IPS-15b (cell line): Measurements from ENCODE around the gene NCF4.

Experiments
- H3K27me3 ChIP-seq: one replicate; pipeline ENCODE4 v1.6.1; 2013; ENCODE audit warnings: low read length; ENCODE audit not compliant: control insufficient read depth, insufficient read depth
- H3K36me3 ChIP-seq: one replicate; pipeline ENCODE4 v1.6.1; 2013; ENCODE audit warnings: low read length; ENCODE audit not compliant: control insufficient read depth, insufficient read depth
- H3K4me1 ChIP-seq: one replicate; pipeline ENCODE4 v1.6.1; 2013; ENCODE audit warnings: mild to moderate bottlenecking, low read length; ENCODE audit not compliant: control insufficient read depth, insufficient read depth
- H3K4me3 ChIP-seq: one replicate; pipeline ENCODE4 v1.5.1; 2013; ENCODE audit warnings: low read depth, low read length
- H3K9ac ChIP-seq: one replicate; pipeline ENCODE4 v1.6.1; 2013; ENCODE audit warnings: low read depth, mild to moderate bottlenecking, low read length
- H3K9me3 ChIP-seq: one replicate; pipeline ENCODE4 v1.6.1; 2013; ENCODE audit warnings: mild to moderate bottlenecking, low read length; ENCODE audit not compliant: control insufficient read depth, insufficient read depth

Gene NCF4

GRCh38 chr22:36916034-36916433, 55.2 kb downstream of the NCF4 start:
- Histone ChIP-seq H3K4me3 (no peak overlapping the region), H3K27me3 (peaks cover 26% of the 10 kb centered on the region), H3K9me3 (no peaks in the 10 kb centered on the region), H3K4me1 (peaks cover 11% of the 10 kb centered on the region), H3K9ac (no peak overlapping the region), H3K36me3 (no peaks in the 10 kb centered on the region)

DNA sequence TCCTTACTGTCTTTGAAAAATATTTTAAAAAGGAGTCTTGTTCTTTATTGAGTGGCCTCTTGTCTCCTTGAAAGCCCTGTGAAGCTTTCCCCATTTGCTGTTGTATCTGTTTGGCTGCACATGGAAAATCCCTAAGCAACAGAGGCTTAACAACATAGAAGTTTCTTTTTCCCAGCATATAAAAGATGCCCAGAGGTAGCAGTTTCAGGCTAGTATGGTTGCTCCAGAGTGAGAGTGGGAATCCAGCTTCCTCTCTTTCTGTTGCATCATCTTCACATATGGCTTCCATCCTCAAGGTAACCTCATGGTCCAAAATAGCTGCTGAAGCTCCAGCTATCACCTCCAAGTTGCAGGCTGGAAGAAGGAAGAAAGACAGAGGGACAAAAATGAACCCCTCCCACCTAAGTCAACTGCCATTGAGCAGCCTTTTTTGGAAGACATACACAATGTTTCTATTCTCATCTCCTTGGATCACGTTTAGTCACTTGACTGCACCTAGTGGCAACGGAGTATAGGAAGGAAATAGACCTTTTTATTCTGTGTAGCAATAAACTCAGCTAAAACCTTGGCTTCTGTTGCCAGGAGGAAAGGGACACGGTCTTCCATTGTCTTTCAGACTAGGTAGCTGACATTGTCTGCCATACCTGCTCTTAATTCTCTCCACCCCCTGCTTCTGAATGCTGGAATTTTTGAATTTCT, 57.9 kb downstream of the NCF4 start:
- Histone ChIP-seq H3K27me3 (peaks cover 6% of the 10 kb centered on the region), H3K9ac (no peak overlapping the region), H3K9me3 (no peaks in the 10 kb centered on the region), H3K4me3 (no peak overlapping the region), H3K4me1 (no peaks in the 10 kb centered on the region), H3K36me3 (no peaks in the 10 kb centered on the region)

GRCh38 chr22:36921309-36922104, 60.7 kb downstream of the NCF4 start:
- Histone ChIP-seq H3K9ac (no peak overlapping the region), H3K9me3 (no peaks in the 10 kb centered on the region), H3K27me3 (no peaks in the 10 kb centered on the region), H3K4me1 (no peaks in the 10 kb centered on the region), H3K4me3 (no peak overlapping the region), H3K36me3 (no peaks in the 10 kb centered on the region)

GRCh38 chr22:36922105-36922608, 61.4 kb downstream of the NCF4 start:
- Histone ChIP-seq H3K27me3 (no peaks in the 10 kb centered on the region), H3K36me3 (no peaks in the 10 kb centered on the region), H3K9me3 (no peaks in the 10 kb centered on the region), H3K9ac (no peak overlapping the region), H3K4me3 (no peak overlapping the region), H3K4me1 (no peaks in the 10 kb centered on the region)

DNA sequence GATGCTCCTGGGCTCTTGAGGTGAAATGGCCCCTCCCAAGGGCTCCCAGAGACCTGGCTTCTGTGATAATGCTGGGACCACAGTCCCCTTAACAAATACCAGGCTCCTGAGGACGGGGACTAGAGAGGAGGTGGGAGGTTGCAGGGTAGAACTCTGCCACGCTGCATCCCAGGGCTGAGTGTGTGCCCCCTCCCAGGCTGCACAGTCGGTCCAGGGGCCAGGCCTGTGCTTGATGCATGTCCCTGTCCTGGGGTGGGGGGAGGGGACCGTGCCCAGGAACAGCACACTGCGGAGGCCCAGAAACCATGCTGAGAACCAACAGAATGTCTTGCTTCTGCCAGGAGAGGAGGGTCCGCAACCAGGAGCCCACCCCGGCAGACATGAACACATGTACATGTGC, 61.9 kb downstream of the NCF4 start:
- H3K27me3 ChIP-seq: no peaks in the 10 kb centered on the region
- no peaks in the 10 kb centered on the region for H3K36me3 ChIP-seq
- no peaks in the 10 kb centered on the region for H3K4me1 ChIP-seq
- no peak overlapping the region for H3K4me3 ChIP-seq
- H3K9me3 ChIP-seq: no peaks in the 10 kb centered on the region
- no peak overlapping the region for H3K9ac ChIP-seq

GRCh38 chr22:36923131-36923788, 62.5 kb downstream of the NCF4 start:
- Histone ChIP-seq H3K4me1 (no peaks in the 10 kb centered on the region), H3K9me3 (no peaks in the 10 kb centered on the region), H3K4me3 (no peak overlapping the region), H3K36me3 (no peaks in the 10 kb centered on the region), H3K27me3 (no peaks in the 10 kb centered on the region), H3K9ac (no peak overlapping the region)

DNA sequence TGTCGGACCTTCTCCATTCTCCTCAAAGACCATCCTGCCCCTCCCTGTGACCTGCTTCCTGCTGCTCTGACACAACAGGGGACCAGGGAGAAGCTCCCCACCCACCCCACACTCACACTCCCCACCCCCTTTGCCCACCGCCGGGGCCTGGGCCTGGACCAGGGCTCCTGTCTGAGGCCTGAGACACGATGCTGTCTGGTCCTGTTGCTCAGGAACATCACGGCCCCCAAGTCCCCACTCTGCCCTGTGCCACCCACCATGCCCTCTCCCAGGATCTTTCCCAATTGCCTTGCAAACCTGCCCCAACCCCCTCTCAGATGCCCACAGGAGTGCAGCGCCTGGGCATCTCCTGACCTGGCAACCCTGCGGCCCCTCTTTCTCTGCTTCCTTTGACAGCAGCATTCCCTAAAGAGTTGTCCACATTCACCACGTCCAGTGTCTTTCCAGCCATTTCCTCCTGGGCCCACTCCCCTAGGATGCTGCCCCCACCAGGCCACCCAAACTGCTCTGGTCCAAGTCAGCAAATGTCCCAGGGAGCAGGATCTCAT, 63.4 kb downstream of the NCF4 start:
- H3K9ac ChIP-seq: no peak overlapping the region
- no peaks in the 10 kb centered on the region for H3K36me3 ChIP-seq
- no peaks in the 10 kb centered on the region for H3K4me1 ChIP-seq
- H3K27me3 ChIP-seq: no peaks in the 10 kb centered on the region
- no peak overlapping the region for H3K4me3 ChIP-seq
- H3K9me3 ChIP-seq: no peaks in the 10 kb centered on the region

DNA sequence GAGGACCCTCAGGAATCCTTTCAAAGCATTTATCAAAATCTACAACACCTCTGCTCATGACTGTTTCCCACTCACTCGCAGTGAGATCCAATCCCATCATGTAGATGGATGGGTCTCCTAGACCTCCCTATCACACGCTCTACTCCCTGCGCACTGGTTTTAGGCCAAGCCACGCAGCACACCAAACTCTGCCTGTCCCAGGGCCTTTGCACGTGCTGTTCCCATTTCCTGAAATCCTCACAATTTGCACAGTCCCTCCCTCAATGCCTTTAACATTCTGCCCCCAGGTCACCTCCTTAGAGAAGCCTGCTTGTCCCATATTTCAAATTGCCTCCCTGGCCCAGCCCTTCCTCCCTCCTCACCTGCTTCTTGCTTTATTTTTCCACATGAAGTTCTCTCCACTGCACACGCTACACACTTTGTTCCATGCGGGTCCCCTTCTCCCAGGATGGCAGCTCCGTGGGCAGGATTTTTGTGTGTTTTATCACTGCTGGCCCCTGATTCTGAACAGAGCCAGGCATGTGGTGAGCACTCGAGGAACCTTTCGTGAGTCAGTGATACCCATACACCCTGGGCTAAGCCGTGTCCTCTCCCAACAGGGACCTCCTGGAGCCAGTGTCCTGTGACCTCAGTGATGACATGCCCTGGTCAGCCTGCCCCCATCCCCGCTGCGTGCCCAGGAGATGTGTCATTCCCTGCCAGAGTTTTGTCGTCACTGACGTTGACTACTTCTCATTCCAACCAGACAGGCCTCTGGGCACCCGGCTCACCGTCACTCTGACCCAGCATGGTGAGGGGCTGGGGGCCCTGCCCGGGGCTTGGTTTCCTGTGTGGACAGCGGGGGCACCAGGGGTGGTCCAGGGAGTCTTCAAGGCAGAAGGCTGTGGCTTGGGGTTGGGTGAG, 64.8 kb downstream of the NCF4 start:
- H3K27me3 ChIP-seq: no peaks in the 10 kb centered on the region
- no peak overlapping the region for H3K9ac ChIP-seq
- no peak overlapping the region for H3K4me3 ChIP-seq
- no peaks in the 10 kb centered on the region for H3K9me3 ChIP-seq
- no peaks in the 10 kb centered on the region for H3K4me1 ChIP-seq
- H3K36me3 ChIP-seq: no peaks in the 10 kb centered on the region

DNA sequence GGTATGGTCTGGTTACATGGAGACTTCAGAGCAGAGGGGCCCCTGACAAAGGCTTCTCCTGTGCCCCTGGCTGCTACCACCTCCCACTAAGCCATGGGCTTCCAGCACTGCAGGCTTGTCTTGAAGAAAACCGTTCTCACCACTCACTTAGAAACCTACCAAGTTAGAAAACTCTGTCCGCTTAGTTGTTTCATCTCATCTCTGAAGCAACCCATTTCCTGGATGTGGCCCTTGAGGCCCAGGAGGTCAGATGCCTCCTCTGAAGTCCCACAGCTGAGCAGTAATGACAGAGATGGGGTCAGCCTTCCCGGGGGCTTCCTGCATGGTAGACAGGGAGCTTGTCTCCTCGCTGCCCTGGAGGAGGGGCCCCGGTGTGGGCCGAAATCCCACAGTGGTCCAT, 65.5 kb downstream of the NCF4 start:
- Histone ChIP-seq H3K4me1 (no peaks in the 10 kb centered on the region), H3K4me3 (no peak overlapping the region), H3K27me3 (no peaks in the 10 kb centered on the region), H3K36me3 (no peaks in the 10 kb centered on the region), H3K9ac (no peak overlapping the region), H3K9me3 (no peaks in the 10 kb centered on the region)

DNA sequence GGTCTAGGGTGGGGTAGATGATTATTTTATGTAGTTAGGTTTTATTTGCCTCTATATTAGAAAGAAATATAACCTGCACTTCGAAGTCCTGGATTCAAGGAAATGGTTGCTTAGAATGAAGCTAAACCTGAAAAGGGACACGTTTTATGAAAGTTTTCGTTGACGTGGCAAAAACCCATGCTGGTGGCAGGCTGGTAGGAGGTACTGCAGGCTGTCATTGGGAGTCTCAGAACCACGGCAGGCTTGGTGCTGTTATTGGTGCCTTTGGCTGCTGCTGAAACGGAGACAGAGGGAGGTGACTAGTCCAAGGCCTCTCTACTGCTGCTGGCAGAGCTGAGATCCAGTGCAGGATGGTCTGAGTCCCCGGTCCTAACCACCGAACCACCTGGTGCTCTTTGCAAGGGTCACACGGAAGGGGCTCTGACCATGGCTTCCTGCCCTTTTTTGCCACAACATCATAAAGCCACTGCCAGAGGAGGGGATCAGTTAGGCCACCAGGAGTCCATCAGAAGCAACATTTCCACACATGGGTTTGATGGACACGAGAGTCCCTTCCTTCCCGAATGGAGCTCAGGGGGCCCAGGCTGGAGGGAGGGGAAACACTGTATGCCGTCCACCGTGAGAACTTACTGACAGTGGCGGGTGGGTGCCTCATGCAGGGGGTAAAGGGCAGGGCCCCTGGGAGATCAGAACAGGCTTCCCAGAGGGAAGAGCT, 66.1 kb downstream of the NCF4 start:
- no peaks in the 10 kb centered on the region for H3K27me3 ChIP-seq
- no peak overlapping the region for H3K9ac ChIP-seq

More for the DNA sequence above, 66.1 kb downstream of the NCF4 start:
- Histone ChIP-seq H3K9me3 (no peaks in the 10 kb centered on the region), H3K36me3 (no peaks in the 10 kb centered on the region), H3K4me3 (no peak overlapping the region), H3K4me1 (no peaks in the 10 kb centered on the region)
